WTC11 (cell line): Measurements from ENCODE around the gene LMBR1.

Source experiments
- ATF3 ChIP-seq: sonication (generic); formaldehyde crosslinking; conservative IDR thresholded peaks from 2 replicates; pipeline ENCODE4 v1.8.1; 2022; ENCODE audit warnings: mild to moderate bottlenecking, missing genetic modification reagents
- CTCF ChIP-seq: fragments of 200-600 bp; IDR thresholded peaks from 2 replicates; pipeline ENCODE4 v1.8.0; 2022; ENCODE audit warnings: antibody characterized with exemption
- GTF2I ChIP-seq: fragments of 250-450 bp; sonication (Bioruptor Pico); conservative IDR thresholded peaks from 2 replicates; pipeline ENCODE4 v1.4.0; 2021; ENCODE audit warnings: mild to moderate bottlenecking
- MAX ChIP-seq: sonication (generic); formaldehyde crosslinking; IDR thresholded peaks from 2 replicates; pipeline ENCODE4 v1.8.0; 2022; ENCODE audit warnings: mild to moderate bottlenecking, missing genetic modification reagents
- NFYB ChIP-seq: sonication (generic); formaldehyde crosslinking; conservative IDR thresholded peaks from 2 replicates; pipeline ENCODE4 v1.8.0; 2022; ENCODE audit warnings: low read depth, missing genetic modification reagents
- PRDM15 ChIP-seq: sonication (generic); formaldehyde crosslinking; IDR thresholded peaks from 2 replicates; pipeline ENCODE4 v1.8.0; 2022; ENCODE audit warnings: missing genetic modification reagents
- RELA ChIP-seq: sonication (generic); formaldehyde crosslinking; IDR thresholded peaks from 2 replicates; pipeline ENCODE4 v1.8.1; 2022; ENCODE audit warnings: missing genetic modification reagents, mild to moderate bottlenecking, borderline replicate concordance
- SP1 ChIP-seq: sonication (generic); formaldehyde crosslinking; conservative IDR thresholded peaks from 2 replicates; pipeline ENCODE4 v1.8.1; 2022; ENCODE audit warnings: missing genetic modification reagents
- USF1 ChIP-seq: sonication (generic); formaldehyde crosslinking; IDR thresholded peaks from 2 replicates; pipeline ENCODE4 v1.8.0; 2022; ENCODE audit warnings: mild to moderate bottlenecking, missing genetic modification reagents
- ZSCAN18 ChIP-seq: fragments of 250-450 bp; sonication (Bioruptor Pico); IDR thresholded peaks from 2 replicates; pipeline ENCODE4 v2.1.2; 2022; ENCODE audit warnings: mild to moderate bottlenecking, moderate library complexity

- TF ChIP-seq ZSCAN18 (CRISPR knock-in tag) (no peak), SP1 (no peak), CTCF (no peak), NFYB (no peak), RELA (CRISPR knock-in tag) (no peak), MAX (CRISPR knock-in tag) (no peak), USF1 (no peak), GTF2I (CRISPR knock-in tag) (no peak), ATF3 (no peak), PRDM15 (CRISPR knock-in tag) (no peak)
Measured at GRCh38 chr7:156634117-156634516, 258.9 kb downstream of the LMBR1 start.
